ENCODE measurements around the gene HNRNPF. TPM values are rescaled to one million over a fixed set of nuclear protein-coding genes. Genes with fewer than 3 reads are reported as not detected.

HNRNPF gene
- polyA plus RNA-seq, 1 donor from 2014 or later: 242 TPM

Other genes with a start within 250 kb of the HNRNPF start
- 0.86 TPM for gene RASGEF1A, start 142.1 kb downstream of the HNRNPF start, polyA plus RNA-seq
- not detected for gene FXYD4, start 37.5 kb downstream of the HNRNPF start, polyA plus RNA-seq
- gene ZNF487, start 27.9 kb upstream of the HNRNPF start, polyA plus RNA-seq: 6.1 TPM
- gene ZNF239, start 165.4 kb upstream of the HNRNPF start, polyA plus RNA-seq: 1.5 TPM
- gene ZNF485, start 197.3 kb upstream of the HNRNPF start, polyA plus RNA-seq: 4.2 TPM
- gene ZNF32, start 239.7 kb upstream of the HNRNPF start, polyA plus RNA-seq: 62.2 TPM

Measured in IgD-negative memory B cell (primary cell).